OCI-LY3 (cell line): ENCODE data around the gene EIF1AD.

Experiments used
- EZH2phosphoT487 ChIP-seq: fragments of 200-600 bp; shearing (Covaris generic); IDR thresholded peaks from 2 replicates; pipeline ENCODE4 v1.6.1; 2018; ENCODE audit warnings: antibody characterized with exemption, mixed run types, low read depth
- TF ChIP-seq, protein P1 (sequence below): fragments of 200-600, 300-600 bp; sonication (generic); IDR thresholded peaks from 2 replicates; pipeline ENCODE4 v1.5.1; 2014; ENCODE audit warnings: antibody characterized with exemption, low read length, low read depth

GRCh38 chr11:66013762-66014100 is 11.8 kb upstream of the EIF1AD start:
- TF ChIP-seq, protein P1, sequence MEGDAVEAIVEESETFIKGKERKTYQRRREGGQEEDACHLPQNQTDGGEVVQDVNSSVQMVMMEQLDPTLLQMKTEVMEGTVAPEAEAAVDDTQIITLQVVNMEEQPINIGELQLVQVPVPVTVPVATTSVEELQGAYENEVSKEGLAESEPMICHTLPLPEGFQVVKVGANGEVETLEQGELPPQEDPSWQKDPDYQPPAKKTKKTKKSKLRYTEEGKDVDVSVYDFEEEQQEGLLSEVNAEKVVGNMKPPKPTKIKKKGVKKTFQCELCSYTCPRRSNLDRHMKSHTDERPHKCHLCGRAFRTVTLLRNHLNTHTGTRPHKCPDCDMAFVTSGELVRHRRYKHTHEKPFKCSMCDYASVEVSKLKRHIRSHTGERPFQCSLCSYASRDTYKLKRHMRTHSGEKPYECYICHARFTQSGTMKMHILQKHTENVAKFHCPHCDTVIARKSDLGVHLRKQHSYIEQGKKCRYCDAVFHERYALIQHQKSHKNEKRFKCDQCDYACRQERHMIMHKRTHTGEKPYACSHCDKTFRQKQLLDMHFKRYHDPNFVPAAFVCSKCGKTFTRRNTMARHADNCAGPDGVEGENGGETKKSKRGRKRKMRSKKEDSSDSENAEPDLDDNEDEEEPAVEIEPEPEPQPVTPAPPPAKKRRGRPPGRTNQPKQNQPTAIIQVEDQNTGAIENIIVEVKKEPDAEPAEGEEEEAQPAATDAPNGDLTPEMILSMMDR, result no peak
- no peak for TF ChIP-seq EZH2phosphoT487
